ENCODE results near the gene WIZ.

The WIZ gene

GRCh38 chr19:15464394-15465385 is 14.9 kb upstream of the WIZ start, which contains the start of gene RASAL3:
RASAL3 (minus strand) TSS chr19:15464544; CDS start chr19:15464358, 186 bp downstream.
- DNase-seq (ENCODE audit: low read depth) = peak; percentile 44

GRCh38 chr19:15463861-15464371 is 14.2 kb upstream of the WIZ start:
- peak; percentile 58 for DNase-seq (ENCODE audit: low read depth)

GRCh38 chr19:15461694-15462093 is 11.9 kb upstream of the WIZ start:
- DNase-seq (ENCODE audit: low read depth) = no peak

- DNase-seq (ENCODE audit: low read depth) = no peak
Measured at GRCh38 chr19:15457701-15458484, 8.1 kb upstream of the WIZ start.

GRCh38 chr19:15456871-15457700 is 7.3 kb upstream of the WIZ start:
- DNase-seq (ENCODE audit: low read depth) = no peak

DNA sequence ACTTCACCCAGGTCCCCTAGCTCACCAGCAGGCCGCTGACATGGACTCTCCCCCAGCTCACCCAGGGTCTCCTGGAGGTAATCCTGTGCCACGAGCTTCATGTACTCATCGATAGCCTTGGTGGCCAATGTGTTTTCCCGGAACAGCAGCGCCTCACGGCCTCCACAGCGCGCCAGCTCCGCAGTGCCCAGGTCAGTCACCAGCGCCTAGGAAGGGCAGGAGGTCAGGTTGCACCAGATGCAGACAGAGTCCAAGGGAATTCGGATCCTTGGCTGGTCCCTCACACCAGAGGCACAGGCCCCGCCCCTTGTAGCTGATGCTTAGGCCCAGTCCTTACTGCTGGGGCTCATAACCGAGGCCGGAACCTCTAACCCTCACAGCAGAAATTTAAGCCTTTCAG is 6.7 kb upstream of the WIZ start:
- DNase-seq (ENCODE audit: low read depth) = no peak

GRCh38 chr19:15455996-15456395 is 6.2 kb upstream of the WIZ start:
- no peak for DNase-seq (ENCODE audit: low read depth)

- no peak for DNase-seq (ENCODE audit: low read depth)
Measured at GRCh38 chr19:15453906-15454860, 4.4 kb upstream of the WIZ start.

DNA sequence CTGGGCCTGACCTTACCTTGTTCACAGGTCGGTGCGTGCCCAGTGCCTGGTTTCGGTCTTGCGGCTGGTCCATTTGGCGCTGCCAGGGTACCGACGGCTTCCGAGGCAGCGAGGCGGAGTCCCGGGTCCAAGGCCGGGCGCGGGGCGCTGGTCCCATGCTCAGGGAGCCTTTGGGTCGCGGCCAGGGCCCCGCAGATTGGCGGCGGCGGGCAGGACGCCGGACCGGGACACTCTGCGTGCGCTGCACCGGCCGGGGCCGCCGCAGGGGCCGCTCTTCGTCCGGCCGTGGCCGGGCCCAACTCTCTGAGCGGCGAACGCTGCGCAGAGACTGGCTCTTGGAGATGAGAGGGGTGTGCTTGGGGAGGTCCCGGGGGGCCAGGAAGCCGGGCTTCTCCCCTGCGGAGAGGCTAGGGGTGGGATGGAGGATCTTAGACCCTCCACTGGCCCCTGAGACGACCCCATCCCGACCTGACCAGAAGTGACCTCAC is 3.4 kb upstream of the WIZ start:
- no peak for DNase-seq (ENCODE audit: low read depth)

DNA sequence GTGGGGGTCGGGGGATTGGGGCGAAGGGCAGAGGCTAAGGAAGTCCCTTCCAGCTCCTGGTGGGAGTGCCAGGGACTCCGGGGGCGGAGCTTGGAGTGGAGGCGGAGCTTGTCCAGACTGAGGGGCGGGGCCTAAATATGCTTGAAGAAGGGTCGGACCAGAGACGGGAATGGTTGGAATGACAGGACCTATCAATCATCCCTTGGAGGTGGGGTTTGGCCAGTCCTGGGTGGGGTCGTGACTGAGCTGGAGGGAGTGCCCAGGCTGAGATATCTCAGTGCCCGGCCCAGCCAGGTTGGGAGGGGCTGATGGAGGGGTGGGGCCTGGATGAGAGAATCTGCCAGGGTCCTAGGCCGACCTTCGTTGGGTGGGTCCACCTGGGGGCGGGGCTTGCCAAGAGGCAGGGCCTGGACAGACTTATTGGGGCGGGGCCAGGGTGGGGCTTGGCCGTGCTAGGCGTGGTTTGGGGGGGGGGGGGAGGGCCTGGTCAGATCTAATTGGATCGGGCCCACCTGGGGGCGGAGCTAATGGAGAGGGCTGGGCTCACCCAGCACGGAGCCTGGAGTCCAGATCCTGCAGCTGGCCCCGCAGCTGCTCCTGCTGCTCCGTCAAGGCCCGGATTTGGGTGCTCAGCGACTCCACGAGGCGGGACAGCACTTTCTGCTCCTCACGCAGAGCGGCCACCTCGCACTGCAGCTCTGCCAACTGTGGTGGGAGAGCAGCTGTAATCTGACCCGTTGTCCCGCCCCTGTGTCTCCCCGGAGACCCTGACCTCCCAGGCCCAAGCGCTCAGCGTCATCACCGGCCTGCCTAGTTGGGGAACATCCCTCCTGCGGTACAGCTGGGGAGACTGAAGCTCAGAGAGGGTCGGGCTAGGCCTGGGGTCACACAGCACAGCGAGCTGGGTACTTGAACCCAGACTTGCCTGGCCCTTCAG is 2.6 kb upstream of the WIZ start:
- no peak for DNase-seq (ENCODE audit: low read depth)

GRCh38 chr19:15450528-15450890 is 753 bp upstream of the WIZ start:
- no peak for DNase-seq (ENCODE audit: low read depth)

DNA sequence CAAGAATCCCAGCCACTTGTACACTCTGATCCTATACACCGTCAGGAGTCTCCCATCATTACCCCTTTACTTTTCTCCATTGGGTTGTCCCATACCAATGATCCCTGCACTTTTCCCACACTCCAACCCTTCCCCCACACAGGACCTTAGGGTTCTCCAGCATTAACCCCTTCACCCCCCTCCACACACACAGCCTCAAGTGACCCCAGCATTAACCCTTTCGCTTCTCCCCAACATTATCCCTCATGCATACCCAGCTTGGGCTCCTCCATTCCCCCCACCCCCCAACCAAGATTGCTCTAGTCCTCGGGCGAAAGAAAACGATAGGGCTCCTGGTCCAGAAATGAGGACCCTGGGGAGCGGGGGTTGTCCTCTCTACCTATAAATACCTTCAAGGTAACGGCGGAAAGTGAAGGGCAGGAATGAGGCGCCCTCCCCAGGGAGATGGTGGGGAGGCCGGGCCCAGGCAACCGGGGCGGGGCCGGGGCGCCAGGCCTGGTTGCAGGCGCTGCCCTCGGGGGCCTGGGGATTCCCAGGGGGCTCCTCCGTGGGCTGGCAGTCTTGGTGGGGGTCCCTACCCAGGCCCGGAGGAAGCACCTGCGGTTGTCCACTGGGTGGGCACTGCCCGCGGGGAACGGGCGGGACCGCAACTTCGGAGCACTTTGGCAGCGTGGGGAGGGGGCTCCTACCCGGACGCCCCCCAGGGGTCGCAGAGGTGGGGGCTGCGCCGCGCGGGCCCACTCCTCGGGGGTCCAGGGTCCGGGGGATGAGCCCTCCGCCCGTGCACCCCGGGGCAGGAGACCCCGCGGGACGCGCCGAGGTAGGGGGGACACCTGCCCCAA is 757 bp downstream of the WIZ start:
- DNase-seq (ENCODE audit: low read depth) = no peak

DNA sequence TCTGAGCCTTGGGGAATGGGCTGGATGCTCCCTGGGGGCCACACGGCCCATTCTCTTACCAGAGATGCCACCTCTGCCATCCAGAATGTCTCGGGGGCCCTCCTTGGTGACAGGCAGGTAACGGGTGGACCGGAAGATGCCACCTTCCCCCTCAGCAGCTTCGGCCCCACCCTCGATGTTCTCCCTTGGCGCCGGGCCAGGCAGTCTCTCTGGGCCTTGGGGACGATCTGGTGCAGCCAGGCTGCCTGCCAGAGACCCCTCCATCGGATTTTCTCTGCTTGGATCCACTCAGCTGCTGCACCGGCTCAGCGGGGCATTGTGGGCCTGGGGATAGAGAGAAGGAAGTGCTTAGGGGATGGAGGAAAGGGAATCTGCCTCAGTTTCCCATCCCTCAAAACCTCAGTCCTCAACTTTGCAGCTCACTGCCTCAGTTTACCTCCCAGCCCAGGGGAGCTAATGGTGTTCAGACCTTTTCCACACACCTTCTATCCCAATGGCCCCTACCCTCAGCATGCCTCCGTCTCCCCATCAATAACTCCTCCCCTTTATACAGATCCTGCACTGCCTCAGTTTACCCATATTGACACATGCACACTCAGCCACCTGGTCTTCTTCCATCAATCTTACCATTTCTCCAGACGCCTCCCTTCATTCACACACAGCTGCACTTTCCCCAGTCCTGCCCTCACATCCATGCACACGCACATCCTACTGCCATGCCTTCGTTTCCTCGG is 1.5 kb downstream of the WIZ start:
- DNase-seq (ENCODE audit: low read depth) = no peak

DNA sequence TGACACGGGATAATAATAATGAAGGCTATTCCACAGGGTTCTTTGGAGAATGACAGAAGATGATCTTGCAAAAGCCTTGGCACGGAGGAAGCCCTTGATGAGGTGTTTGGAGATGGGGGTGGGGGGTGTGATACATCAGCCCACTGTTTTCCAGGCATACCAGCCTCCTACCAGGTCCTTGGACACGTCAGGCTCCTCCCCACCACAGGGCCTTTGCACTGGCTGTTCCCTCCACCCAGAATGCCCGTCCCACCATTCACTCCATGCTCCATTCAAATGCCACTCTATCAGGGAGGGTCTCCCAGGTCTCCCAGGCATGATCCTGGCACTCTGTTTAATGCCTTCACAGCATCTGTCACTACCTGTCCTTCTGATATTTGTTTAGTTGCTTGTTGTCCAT is 2.7 kb downstream of the WIZ start:
- no peak for DNase-seq (ENCODE audit: low read depth)

GRCh38 chr19:15445807-15446376 is 3.9 kb downstream of the WIZ start:
- no peak for DNase-seq (ENCODE audit: low read depth)

- no peak for DNase-seq (ENCODE audit: low read depth)
Measured at GRCh38 chr19:15445227-15445605, 4.5 kb downstream of the WIZ start.

GRCh38 chr19:15444505-15445226 is 5.1 kb downstream of the WIZ start:
- no peak for DNase-seq (ENCODE audit: low read depth)

Measured in stimulated activated CD4-positive, alpha-beta T cell treated with anti-CD3 and anti-CD28 coated beads, Interleukin-2, amount 100 ng/mL, for 4 hours (primary cell).